ENCODE data around the gene CLBA1. TPM values are rescaled to one million over a fixed set of nuclear protein-coding genes. Genes with fewer than 3 reads are reported as not detected.
A peak's percentile ranks its signal among the peaks of the same experiment; 100 is the strongest.

Gene CLBA1
- total RNA-seq, result 10 to 100 TPM; 16.8 to 31.6 (median 20.9) TPM

- TF ChIP-seq CTCF (IDR thresholded peaks at IDR 0.05), result no peak
- peak in 1 of 2 donors; percentile 76 for TF ChIP-seq POLR2A (IDR thresholded peaks at IDR 0.05)
- Histone ChIP-seq H3K27me3 (no peaks in the 10 kb centered on the region), H3K4me1 (peaks cover 8 to 14% of the 10 kb centered on the region in 2 donors), H3K36me3 (no peaks in the 10 kb centered on the region), H3K27ac (peak within 1 kb of the TSS; percentile 70 to 75 (median 73)), H3K4me3 (replicated peaks in 1 of 3) (peak within 1 kb of the TSS; percentile 68 to 92 (median 87)), H3K9me3 (no peaks in the 10 kb centered on the region)
- DNase-seq, result peak; percentile 89
- intact Hi-C loops (cut with DNase I), result no loop called here
- WGBS, 2 donors, result 2 to 3% methylated on average over 20 to 41 of the region's 77 CpGs
These were observed at the start of gene CLBA1 for GRCh38 chr14:104985675-104986486. Gene CLBA1, plus strand, starts transcription at chr14:104985788. Its CDS starts 644 bp downstream, at chr14:104986432.

- Histone ChIP-seq H3K9me3 (no peaks in the 10 kb centered on the region), H3K27me3 (no peaks in the 10 kb centered on the region), H3K4me1 (peaks cover 17 to 34% of the 10 kb centered on the region in 2 donors), H3K27ac (peak overlapping the region in 1 of 3 donors; percentile 33), H3K36me3 (no peaks in the 10 kb centered on the region), H3K4me3 (replicated peaks in 1 of 3) (no peak overlapping the region)
- intact Hi-C loops (cut with DNase I), result no loop called here
- DNase-seq, result no peak
- TF ChIP-seq CTCF (IDR thresholded peaks at IDR 0.05), result no peak
- TF ChIP-seq POLR2A (IDR thresholded peaks at IDR 0.05), result no peak
- 71 to 90% methylated on average over 2 of the region's 2 CpGs for WGBS, 2 donors
These were observed 49.6 kb upstream of the CLBA1 start for GRCh38 chr14:104935955-104936354.

- H3K36me3 ChIP-seq, result no peaks in the 10 kb centered on the region
- DNase-seq, result peak in 1 of 2 donors; percentile 18
- H3K27ac ChIP-seq, result no peak overlapping the region
- H3K9me3 ChIP-seq, result no peaks in the 10 kb centered on the region
- no peaks in the 10 kb centered on the region for H3K27me3 ChIP-seq
- TF ChIP-seq CTCF (IDR thresholded peaks at IDR 0.05), result no peak
- no peak for TF ChIP-seq POLR2A (IDR thresholded peaks at IDR 0.05)
- no peak overlapping the region for H3K4me3 ChIP-seq (replicated peaks in 1 of 3)
- peaks cover 17 to 34% of the 10 kb centered on the region in 2 donors for H3K4me1 ChIP-seq
- 65 to 73% methylated on average over 8 to 10 of the region's 10 CpGs for WGBS, 2 donors
- intact Hi-C loops (cut with DNase I), result no loop called here
These were observed 49.0 kb upstream of the CLBA1 start for GRCh38 chr14:104936361-104937155.

- H3K4me3 ChIP-seq (replicated peaks in 1 of 3), result no peak overlapping the region
- WGBS, 2 donors, result 87 to 96% methylated on average over 4 of the region's 4 CpGs
- H3K36me3 ChIP-seq, result no peaks in the 10 kb centered on the region
- H3K27ac ChIP-seq, result no peak overlapping the region
- no peaks in the 10 kb centered on the region for H3K9me3 ChIP-seq
- intact Hi-C loops (cut with DNase I), result no loop called here
- H3K27me3 ChIP-seq, result no peaks in the 10 kb centered on the region
- TF ChIP-seq CTCF (IDR thresholded peaks at IDR 0.05) (no peak), POLR2A (IDR thresholded peaks at IDR 0.05) (no peak)
- DNase-seq, result no peak
- peaks cover 17 to 33% of the 10 kb centered on the region in 2 donors for H3K4me1 ChIP-seq
These were observed 48.4 kb upstream of the CLBA1 start for GRCh38 chr14:104937161-104937560.
